ENCODE measurements around the gene COQ10A. TPM values are rescaled to one million over a fixed set of nuclear protein-coding genes. Genes with fewer than 3 reads are reported as not detected.

COQ10A gene
- total RNA-seq, 1 experiment from 2014 or later = 3.8 TPM

DNA sequence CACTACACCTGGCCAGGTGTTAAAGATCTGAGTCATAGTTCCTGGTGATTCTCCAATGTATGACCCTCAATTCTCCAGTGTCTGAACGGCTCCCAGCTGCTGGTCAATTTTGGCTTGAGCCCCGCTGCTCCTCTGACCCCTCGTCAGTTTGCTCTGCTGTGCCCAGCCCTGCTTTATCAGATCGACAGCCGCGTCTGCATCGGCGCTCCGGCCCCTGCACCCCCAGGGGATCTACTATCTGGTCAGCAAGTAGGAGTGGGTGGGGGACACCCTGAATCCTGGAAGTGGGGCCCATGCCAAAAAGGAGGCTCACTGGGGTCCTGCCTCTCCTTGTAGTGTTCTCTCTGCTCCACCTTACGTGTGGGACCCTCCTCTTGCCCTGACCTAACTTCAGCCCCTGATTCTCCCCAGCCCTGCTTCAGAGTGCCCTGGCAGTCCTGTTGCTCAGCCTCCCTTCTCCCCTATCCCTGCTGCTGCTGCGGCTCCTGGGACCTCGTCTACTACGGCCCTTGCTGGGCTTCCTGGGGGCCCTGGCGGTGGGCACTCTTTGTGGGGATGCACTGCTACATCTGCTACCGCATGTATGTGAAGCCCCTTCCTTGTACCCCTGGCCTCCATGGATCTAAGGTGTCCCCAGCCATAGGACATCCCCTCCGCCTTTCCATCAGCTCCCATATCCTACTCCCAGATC is 31.9 kb upstream of the COQ10A start:
- no TSS peak for BruUV-seq (replicated peaks)
- Mint-ChIP-seq H3K9me3 (ENCODE audit: unreplicated experiment) (no peaks in the 10 kb centered on the region), H3K27ac (ENCODE audit: low read depth, unreplicated experiment) (no peak overlapping the region), H3K4me3 (ENCODE audit: unreplicated experiment) (no peak overlapping the region), H3K36me3 (ENCODE audit: insufficient read depth, unreplicated experiment) (peaks cover 8% of the 10 kb centered on the region), H3K4me1 (ENCODE audit: insufficient read depth, unreplicated experiment) (peaks cover 5% of the 10 kb centered on the region), H3K27me3 (ENCODE audit: insufficient read depth, unreplicated experiment) (no peaks in the 10 kb centered on the region)
- no peak for DNase-seq (ENCODE audit: unreplicated experiment)
- ChIA-PET POLR2A (interaction anchor here (2.2 kb wide), 1 partner anchor 13 kb away, joined by 11 read pairs; the partner anchor contains the start of gene RNF41), CTCF (interaction anchor here (0.6 to 1.9 kb wide), 5 partner anchors 9 to 28 kb away, joined by 3 to 6 read pairs (median 4); no protein-coding TSS in a partner anchor)
- TF ChIP-seq CTCF (IDR thresholded peaks at IDR 0.05; ENCODE audit: unreplicated experiment) = no peak
- intact Hi-C loops (cut with micrococcal nuclease) = no loop called here

DNA sequence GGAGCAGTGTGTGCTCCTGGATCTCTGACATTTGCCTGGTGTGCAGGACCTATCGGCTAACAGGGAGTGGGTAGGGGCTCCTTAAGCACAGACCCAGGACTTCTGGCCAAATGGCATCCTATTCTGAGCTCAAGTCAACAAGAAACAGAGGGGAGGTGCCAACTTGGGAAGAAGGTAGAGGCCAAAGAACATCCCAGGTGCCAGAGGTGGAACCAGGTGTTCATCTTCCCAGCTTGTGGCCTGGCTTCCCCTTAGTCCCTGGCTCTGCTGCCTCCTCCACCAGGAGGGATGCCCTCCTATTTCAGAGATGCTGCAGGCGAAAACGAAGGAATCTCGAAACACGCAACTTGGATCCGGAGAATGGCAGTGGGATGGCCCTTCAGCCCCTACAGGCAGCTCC is 30.7 kb upstream of the COQ10A start:
- no peaks in the 10 kb centered on the region for H3K9me3 Mint-ChIP-seq (ENCODE audit: unreplicated experiment)
- POLR2A ChIA-PET = interaction anchor here (0.8 kb wide), 1 partner anchor 31 kb away, joined by 3 read pairs; the partner anchor contains the start of gene COQ10A
- no TSS peak for BruUV-seq (replicated peaks)
- peaks cover 15% of the 10 kb centered on the region for H3K36me3 Mint-ChIP-seq (ENCODE audit: insufficient read depth, unreplicated experiment)
- H3K27me3 Mint-ChIP-seq (ENCODE audit: insufficient read depth, unreplicated experiment) = no peaks in the 10 kb centered on the region
- CTCF ChIA-PET = interaction anchor here (0.7 to 1.4 kb wide), 3 partner anchors 14 to 44 kb away, joined by 3 to 4 read pairs (median 3); partner anchors contain the start of genes ANKRD52 and RNF41
- H3K4me3 Mint-ChIP-seq (ENCODE audit: unreplicated experiment) = no peak overlapping the region
- DNase-seq (ENCODE audit: unreplicated experiment) = no peak
- TF ChIP-seq CTCF (IDR thresholded peaks at IDR 0.05; ENCODE audit: unreplicated experiment) = no peak
- no peak overlapping the region for H3K27ac Mint-ChIP-seq (ENCODE audit: low read depth, unreplicated experiment)
- peaks cover 5% of the 10 kb centered on the region for H3K4me1 Mint-ChIP-seq (ENCODE audit: insufficient read depth, unreplicated experiment)
- intact Hi-C loops (cut with micrococcal nuclease) = no loop called here

DNA sequence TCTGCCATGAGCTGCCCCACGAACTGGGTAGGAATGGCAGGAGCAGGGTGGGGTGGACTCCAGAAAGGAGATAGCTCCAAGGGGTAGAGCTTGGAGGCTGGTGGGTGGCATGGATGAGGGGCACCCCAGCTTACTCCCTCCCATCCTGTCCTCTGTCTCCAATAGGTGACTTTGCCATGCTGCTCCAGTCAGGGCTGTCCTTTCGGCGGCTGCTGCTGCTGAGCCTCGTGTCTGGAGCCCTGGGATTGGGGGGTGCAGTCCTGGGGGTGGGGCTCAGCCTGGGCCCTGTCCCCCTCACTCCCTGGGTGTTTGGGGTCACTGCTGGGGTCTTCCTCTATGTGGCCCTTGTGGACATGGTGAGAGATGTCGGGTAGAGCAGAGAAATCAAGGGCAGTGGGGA is 29.8 kb upstream of the COQ10A start:
- no TSS peak for BruUV-seq (replicated peaks)
- no peak overlapping the region for H3K27ac Mint-ChIP-seq (ENCODE audit: low read depth, unreplicated experiment)
- H3K9me3 Mint-ChIP-seq (ENCODE audit: unreplicated experiment) = no peaks in the 10 kb centered on the region
- ChIA-PET POLR2A (interaction anchor here (0.7 to 0.8 kb wide), 3 partner anchors 16 to 60 kb away, joined by 3 to 4 read pairs (median 3); partner anchors contain the start of gene COQ10A), CTCF (interaction anchor here (1.3 to 1.4 kb wide), 2 partner anchors 15 to 45 kb away, joined by 3 to 4 read pairs; partner anchors contain the start of gene RNF41)
- peaks cover 5% of the 10 kb centered on the region for H3K4me1 Mint-ChIP-seq (ENCODE audit: insufficient read depth, unreplicated experiment)
- DNase-seq (ENCODE audit: unreplicated experiment) = no peak
- H3K36me3 Mint-ChIP-seq (ENCODE audit: insufficient read depth, unreplicated experiment) = peaks cover 24% of the 10 kb centered on the region
- no peaks in the 10 kb centered on the region for H3K27me3 Mint-ChIP-seq (ENCODE audit: insufficient read depth, unreplicated experiment)
- TF ChIP-seq CTCF (IDR thresholded peaks at IDR 0.05; ENCODE audit: unreplicated experiment) = no peak
- intact Hi-C loops (cut with micrococcal nuclease) = no loop called here
- H3K4me3 Mint-ChIP-seq (ENCODE audit: unreplicated experiment) = no peak overlapping the region

- peaks cover 5% of the 10 kb centered on the region for H3K4me1 Mint-ChIP-seq (ENCODE audit: insufficient read depth, unreplicated experiment)
- ChIA-PET POLR2A (no interaction called here), CTCF (interaction anchor here (1.3 kb wide), 1 partner anchor 45 kb away, joined by 3 read pairs; no protein-coding TSS in a partner anchor)
- H3K36me3 Mint-ChIP-seq (ENCODE audit: insufficient read depth, unreplicated experiment) = peaks cover 28% of the 10 kb centered on the region
- no peak overlapping the region for H3K4me3 Mint-ChIP-seq (ENCODE audit: unreplicated experiment)
- no peak for DNase-seq (ENCODE audit: unreplicated experiment)
- intact Hi-C loops (cut with micrococcal nuclease) = no loop called here
- H3K9me3 Mint-ChIP-seq (ENCODE audit: unreplicated experiment) = no peaks in the 10 kb centered on the region
- no peak for TF ChIP-seq CTCF (IDR thresholded peaks at IDR 0.05; ENCODE audit: unreplicated experiment)
- H3K27me3 Mint-ChIP-seq (ENCODE audit: insufficient read depth, unreplicated experiment) = no peaks in the 10 kb centered on the region
- no peak overlapping the region for H3K27ac Mint-ChIP-seq (ENCODE audit: low read depth, unreplicated experiment)
- no TSS peak for BruUV-seq (replicated peaks)
Measured at GRCh38 chr12:56237552-56237951, 29.2 kb upstream of the COQ10A start.
